ENCODE results near the gene LRP11.

GRCh38 chr6:149833651-149834050 is 30.5 kb downstream of the LRP11 start:
- TF ChIP-seq ZNF282 (IDR thresholded peaks at IDR 0.05; ENCODE audit: partially characterized antibody) (no peak), ZBTB44 (CRISPR knock-in tag; IDR thresholded peaks at IDR 0.05) (no peak), ZBTB7A (CRISPR knock-in tag; IDR thresholded peaks at IDR 0.05) (no peak), ZNF83 (CRISPR knock-in tag; IDR thresholded peaks at IDR 0.05; ENCODE audit: borderline replicate concordance) (no peak), ZFP1 (CRISPR knock-in tag; IDR thresholded peaks at IDR 0.05) (no peak), ARID2 (CRISPR knock-in tag; IDR thresholded peaks at IDR 0.05; ENCODE audit: borderline replicate concordance) (no peak)
